GM19438 (cell line): ENCODE data around the gene GBP3.
"Not testable (repeated sequence)": the region's sequence is repeated elsewhere in the genome, so short reads cannot be mapped to it uniquely, and the experiment has no call there.

Source experiments
- ATAC-seq: cut with Tn5 transposase; IDR thresholded peaks from one replicate; pipeline ENCODE4 v1.9.1; 2021; ENCODE audit warnings: low read depth; ENCODE audit not compliant: unreplicated experiment

GBP3 gene

DNA sequence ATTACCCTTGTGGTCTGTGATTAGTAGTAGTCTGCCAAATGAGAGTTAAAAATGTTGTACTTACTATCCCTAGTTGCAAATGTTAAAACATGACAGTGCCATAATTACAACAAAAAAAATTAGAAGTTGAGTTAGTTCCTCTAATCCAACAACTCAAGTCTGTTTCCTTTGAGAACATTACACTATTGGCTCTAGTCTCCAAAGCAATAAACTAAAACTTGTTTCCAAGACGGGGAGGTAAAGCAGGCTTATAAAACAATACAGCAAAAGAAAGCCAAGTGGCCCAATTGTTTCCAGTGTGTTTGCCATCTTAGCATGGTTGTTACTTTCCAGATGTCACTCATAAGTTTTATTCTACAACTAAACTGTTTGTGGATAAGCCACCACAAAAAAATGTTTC, 41.8 kb downstream of the GBP3 start:
- no peak for ATAC-seq

- ATAC-seq, result no peak
These were observed 42.9 kb downstream of the GBP3 start for GRCh38 chr1:88979749-88980116.

- no peak for ATAC-seq
These were observed 43.5 kb downstream of the GBP3 start for GRCh38 chr1:88979054-88979748.

DNA sequence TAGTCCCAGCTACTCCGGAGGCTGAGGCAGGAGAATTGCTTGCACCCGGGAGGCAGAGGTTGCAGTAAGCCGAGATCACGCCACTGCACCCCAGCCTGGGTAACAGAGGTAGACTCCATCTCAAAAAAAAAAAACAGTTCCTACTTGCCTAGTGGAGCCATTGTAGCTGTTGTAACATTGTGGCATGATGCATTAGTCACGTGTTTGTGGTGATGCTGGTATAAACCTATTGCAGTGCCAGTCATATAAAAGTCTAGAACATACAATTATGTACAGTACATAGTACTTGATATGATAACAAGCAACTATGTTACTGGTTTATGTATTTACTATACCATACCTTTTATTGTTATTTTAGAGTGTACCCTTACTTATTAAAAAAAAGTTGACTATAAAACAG, 46.4 kb downstream of the GBP3 start:
- no peak for ATAC-seq

DNA sequence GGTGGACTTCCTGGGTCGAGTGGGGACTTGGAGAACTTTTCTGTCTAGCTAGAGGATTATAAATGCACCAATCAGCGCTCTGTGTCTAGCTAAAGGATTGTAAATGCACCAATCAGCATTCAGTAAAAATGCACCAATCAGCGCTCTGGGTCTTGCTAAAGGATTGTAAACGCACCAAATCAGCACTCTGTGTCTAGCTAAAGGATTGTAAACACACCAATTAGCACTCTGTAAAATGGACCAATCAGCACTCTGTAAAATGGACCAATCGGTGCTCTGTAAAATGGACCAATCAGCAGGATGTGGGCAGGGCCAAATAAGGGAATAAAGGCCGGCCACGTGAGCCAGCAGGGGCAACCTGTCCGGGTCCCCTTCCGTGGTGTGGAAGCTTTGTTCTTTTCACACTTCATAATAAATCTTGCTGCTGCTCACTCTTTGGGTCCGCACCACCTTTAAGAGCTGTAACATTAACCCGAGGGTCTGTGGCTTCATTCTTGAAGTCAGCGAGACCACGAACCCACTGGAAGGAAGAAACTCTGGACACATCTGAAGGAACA, 48.0 kb downstream of the GBP3 start:
- not testable (repeated sequence) for ATAC-seq

GRCh38 chr1:88973520-88974137, 49.0 kb downstream of the GBP3 start:
- ATAC-seq, result no peak

DNA sequence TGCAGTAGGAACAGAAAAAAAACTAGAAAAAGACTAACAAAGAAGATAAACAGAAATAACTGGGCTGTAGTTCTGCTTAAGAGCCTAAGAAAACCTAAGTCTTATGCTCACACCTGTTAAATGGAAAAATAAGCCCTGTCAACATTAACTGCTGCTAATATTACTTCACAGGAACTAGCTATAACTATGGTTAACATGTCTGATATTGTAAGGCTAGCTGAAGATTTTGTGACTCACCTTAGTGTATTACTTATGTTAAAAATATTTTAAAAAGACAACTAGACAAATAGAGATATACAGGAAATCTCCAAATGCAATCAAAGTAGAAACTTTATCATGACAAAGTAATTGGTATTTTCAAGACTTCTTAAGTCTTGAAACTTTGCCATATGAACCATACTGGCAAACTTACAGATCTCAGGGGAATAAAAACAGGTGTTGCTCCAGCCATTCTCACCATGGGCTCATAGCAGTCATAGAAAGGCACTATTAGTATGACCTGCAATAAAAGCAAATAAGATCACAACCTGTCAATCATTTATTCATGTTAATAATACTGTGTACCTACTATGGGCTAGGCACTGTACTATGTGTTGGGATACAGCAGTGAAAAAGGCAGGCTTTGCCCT, 60.9 kb downstream of the GBP3 start:
- ATAC-seq, result no peak

- no peak for ATAC-seq
These were observed 61.6 kb downstream of the GBP3 start for GRCh38 chr1:88961081-88961480.
